ENCODE data around the gene C2CD3.
"Not testable (repeated sequence)": the region's sequence is repeated elsewhere in the genome, so short reads cannot be mapped to it uniquely, and the experiment has no call there.

The C2CD3 gene

DNA sequence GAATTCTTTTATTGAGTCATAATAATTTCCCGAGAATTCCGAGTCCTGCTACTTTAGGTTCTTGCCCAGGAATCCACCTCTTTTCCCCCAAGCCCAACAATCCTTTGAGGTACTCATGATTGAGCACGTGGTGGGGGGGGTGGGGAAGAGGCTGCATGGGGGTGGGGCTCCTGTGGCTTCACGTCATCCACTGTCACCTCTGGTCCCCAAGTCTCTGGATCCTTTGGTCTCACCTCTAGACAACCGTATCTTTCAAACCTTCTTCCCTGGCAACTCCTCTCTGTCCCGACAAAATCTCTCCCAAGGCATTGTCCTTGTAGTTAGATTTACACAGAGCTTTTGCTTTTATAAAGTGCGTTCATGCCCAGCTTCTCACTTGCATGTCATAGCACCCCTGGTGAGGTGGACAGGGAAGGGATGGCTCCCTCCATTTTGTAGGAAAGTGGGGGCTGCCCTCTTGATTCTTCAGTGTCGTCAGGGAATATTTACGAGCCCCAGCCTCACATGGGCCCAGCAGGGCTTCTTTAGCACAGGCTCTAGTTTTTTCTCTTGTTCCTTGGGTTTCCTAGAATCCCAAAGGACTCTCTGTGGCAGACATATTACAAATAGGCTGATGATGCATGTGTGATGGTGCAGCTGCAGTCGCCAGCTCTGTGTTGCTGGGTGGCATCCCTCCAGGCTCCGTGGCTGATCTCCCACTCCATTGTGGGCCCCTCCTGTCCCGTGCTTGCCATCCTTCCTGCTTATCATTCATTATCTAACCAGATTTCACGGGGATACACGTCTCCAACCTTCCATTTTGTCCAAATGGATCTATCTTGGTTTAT is 170.3 kb downstream of the C2CD3 start:
- no peak for DNase-seq

DNA sequence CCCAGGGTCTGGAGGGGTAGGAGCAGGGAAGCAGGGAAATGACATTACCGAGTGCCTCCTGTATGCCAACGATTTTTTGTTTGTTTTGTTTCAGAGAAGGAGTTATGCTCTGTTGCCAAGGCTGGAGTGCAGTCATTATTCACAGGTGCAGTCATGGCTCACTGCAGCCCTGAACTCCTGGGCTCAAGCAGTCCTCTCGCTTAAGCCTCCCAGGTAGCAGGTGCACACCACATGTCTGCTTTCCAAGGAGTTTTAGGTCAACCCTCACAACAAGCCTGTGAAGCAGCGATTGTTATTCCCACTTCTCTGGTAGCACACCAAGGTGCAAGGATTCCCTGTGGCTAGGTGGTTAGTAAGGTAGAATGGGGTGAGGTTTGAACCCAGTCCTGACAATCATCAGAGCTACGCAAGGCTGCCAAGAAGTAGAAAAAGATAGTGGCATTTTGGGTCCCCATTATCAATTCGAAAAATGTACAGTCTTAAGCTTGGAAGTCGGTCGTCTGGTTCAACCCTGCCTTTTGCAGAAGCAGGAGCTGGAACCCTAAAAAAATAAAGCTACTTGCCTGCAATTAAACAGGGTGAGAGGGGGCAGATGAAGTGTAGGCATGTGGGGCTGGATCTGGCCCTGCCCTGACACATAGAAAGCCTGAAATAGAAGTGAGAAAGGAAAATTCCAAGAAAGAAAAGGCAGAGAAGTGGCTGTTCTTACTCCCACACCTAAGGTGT is 171.1 kb downstream of the C2CD3 start:
- DNase-seq = peak; percentile 89 to 90

DNA sequence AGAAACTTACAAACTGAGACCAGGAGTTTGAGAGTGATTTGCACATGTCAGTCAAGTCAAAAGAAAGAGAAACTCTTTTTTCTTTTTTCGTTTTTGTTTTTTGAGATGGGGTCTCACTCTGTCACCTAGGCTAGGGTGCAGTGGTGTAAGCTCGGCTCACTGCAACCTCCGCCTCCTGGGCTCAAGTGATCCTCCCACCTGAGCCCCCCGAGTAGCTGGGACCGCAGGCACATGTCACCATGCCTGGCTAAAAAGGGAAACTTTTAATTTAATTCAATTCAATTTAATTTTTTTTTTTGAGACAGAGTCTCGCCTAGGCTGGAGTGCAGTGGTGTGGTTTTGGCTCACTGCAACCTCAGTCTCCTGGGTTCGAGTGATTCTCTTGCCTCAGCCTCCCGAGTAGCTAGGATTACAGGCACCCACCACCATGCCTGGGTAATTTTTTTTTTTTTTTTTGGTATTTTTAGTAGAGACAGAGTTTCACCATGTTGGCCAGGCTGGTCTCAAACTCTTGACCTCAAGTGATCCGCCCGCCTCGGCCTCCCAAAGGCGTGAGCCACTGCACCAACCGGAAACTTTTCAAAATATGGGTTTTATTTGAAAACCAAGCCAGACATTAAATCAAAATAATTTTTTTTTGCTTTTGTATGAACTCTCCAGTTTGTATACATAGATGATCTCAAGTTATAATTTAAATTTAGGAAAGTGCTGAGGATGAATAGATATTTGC is 171.8 kb downstream of the C2CD3 start:
- DNase-seq = no peak

DNA sequence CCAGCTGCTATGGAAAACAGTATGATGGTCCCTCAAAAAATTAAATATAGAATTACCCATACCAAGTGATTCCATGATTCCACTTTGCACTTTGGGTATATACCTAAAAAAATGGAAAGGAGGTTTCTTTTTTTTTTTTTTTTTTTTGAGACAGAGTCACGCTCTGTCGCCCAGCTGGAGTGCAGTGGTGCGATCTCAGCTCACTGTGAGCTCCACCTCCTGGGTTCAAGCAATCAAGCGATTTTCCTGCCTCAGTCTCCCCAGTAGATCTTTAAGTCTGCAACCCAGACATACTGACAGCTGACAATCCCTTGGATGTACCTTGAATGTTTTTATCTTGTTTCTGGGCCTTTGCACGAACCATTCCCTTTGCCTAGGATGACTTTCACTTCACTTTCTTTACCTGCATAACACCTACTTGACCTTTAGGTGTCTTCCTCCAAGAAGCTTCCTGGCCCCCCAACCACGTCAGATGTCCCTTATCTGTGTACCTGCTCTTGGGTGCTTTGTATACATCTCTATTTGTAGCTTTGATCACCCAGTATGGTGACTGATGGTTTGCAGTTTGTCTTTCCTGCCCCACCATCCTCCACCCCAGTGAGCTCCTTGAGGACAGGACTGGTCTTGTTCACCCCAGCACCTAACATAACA is 173.6 kb downstream of the C2CD3 start:
- DNase-seq = no peak

DNA sequence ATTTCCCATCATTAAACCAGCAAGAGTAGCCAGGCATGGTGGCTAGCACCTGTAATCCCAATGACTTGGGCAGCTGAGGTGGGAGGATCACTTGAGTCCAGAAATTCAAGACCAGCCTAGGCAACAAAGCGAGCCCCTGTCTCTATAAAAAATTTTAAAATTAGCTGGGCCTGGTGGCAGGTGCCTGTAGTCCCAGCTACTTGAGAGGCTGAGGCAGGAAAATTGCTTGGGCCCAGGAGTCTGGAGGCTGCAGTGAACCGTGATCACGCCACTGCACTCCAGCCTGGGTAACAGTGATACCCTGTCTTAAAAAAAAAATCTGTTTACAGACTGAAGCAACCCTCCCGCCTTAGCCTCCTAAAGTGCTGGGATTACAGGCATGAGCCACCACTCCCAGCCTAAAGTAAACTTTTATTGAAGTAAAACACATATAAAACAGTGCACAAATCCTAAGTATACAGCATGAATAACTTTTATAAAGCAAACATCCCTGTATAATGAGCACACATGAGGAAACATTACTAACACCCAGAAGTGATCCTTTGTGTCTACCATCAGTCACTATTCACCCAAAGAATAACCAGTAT is 174.5 kb downstream of the C2CD3 start:
- DNase-seq = no peak

DNA sequence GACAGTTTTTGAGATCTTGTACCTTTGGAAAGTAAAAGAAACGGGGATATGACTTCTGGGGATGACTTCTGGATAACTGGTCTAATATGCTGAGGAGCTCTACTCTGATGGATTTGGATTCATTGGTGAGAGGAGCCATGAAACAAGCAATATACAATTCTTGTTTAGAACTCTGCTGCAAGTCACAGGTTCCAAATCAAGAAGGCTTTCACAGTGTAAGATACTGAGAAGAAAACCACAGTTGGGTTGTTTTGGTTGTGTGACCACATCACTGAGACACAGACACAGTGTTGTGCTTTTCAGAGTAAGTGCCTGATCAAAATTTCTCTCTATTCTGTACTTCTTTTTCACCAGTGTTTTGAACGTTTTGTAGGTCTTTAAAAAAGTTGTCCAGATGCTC is 175.1 kb downstream of the C2CD3 start:
- no peak for DNase-seq

DNA sequence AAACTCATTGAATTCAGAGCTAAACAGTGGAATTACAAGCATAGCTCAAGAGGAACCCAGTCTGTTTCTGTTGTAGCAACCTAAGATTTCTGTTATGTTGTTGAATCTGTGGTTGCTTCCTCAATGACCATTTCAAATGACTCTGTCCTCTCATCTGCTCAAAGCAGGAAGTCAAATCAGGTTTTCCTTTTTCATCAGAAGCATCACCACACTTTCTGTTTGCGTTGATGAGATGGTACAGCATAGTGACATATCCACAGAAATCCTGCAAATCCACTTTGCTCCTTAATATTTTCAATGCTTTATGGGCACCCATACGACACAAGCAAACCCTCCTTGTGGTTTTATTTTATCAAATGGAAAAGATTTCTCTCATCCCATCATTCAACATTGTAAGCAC is 175.6 kb downstream of the C2CD3 start:
- DNase-seq = peak in 1 of 2 experiments; percentile 23

DNA sequence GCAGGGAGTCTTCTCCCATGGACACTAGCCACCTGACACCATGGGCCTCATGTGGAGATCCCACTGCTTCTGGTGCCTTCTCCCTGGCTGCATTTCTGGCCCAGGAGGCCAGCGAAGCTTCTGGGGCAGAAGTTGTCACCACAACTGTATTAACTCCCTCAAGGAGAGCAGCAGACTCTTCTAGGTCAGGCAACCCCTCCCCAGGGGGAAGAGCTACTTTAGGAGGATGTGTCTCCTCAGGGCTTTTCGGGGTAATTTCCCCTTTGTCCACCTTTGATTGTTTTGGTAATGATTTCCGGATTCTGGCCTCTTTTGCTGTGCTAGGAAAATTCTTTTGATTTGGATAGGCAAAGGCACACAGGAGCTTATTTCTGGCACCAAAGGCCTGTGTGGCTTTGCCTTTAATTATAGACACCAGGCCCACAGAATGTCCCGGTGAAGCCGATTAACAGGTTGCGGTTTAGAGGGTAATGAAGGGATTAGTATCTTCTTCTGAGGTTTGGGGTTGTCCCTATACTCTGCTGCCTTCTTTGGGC is 179.3 kb downstream of the C2CD3 start:
- DNase-seq = no peak

DNA sequence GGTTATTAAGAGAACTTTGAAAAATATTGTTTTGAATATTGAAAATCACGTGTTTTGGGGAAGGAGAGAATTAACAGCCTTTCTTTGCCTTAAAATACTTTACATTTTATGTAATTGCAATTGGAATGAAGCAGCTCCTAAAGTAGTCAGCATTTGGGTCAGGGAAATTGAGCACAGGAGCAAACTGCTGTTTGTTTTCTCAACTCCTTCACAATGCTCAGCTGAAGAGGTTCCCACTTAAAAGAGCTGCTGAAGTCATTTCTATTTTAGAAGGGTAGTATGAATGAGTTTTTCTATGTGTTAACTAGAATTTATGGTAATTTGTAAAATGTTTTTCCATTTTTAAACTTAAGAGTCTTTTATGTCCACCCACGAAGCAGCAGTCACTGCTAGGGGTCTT is 180.1 kb downstream of the C2CD3 start:
- no peak for DNase-seq

DNA sequence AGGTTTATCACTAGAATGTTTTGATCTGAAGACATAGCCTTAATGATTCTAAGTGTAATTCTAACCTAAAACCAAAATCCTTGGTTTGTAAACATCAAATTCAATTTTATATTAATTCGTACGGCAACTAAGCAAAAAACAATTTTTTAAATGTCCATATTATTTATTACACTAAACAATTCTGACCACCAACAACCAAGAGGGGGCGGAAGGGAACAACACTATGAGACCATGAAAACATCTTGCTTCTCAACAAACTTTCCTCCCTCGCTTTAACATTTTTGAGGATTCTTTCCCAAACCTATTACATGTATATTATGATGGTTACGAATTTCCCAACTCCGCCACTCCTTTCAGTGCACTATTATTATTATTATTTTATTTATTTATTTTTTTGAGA is 181.6 kb downstream of the C2CD3 start:
- DNase-seq = no peak

DNA sequence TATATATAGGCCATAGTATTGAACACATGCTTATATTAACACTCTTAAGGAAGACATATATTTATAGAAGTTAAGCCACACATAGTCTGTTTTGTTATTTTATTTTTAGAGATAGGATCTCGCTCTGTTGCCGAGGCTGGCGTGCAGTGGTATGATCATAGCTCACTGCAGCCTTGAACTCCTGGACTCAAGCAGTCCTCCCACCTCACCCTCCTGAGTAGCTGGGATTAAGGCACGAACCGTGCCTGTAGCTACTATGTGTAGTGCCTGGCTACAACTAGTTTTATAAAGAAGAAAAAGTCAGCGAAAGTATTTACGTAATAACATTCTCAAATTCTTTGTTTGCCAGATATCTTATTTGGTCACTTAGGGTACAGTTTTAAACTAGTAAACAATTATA is 182.6 kb downstream of the C2CD3 start:
- no peak for DNase-seq

DNA sequence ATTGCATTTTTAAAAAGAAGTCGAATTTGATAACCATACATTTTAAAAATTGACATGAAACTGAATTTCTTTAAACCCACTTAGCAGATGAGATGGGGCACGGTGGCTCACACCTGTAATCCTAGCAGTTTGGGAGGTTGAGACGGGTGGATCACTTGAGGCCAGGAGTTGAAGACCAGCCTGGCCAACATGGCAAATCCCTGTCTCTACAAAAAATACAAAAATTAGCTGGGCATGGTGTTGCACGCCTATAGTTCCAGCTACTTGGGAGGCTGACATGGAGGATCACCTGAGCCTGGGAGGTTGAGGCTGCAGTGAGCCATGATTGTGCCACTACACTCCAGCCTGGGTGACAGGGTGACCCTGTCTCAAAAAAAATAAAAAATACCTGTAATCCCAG is 185.1 kb downstream of the C2CD3 start:
- DNase-seq = not testable (repeated sequence)

DNA sequence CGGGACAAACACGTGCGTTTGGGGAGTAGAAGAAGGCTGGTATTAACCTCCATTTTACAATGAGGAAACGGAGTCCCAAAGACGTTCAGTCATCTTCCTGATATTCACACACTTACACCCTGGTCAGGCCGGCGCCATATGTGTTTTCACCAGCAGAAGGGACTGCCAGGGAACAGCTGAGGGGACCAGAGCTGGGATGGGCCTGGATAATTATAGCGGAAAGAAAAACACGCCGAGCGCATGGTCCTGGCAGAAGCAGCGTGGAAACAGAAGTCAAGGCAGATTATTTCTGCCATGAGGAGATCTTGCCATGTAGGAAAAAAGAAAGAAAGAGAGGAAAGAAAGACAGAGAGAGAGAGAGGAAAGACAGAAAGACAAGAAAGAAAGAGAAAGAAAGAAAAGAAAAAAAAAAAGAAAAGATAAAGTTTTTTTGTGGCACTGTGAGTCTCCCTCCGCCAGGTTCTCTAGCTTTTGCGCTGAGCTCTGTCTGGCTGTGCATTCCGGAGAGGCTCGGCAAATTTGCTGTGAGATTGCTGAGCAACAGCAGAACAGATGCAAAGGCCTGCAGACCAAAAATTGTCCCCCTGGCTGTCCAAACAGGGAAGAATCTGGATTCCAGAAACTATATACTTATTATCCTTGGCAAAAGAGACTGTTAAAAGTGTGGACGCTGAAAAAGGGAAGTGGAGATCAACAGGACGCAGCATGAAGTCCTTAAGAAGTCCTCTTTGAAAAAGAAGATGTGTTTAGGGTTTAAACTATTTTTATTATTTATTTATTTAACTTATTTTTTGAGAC is 186.9 kb downstream of the C2CD3 start:
- DNase-seq = peak; percentile 39 to 79

DNA sequence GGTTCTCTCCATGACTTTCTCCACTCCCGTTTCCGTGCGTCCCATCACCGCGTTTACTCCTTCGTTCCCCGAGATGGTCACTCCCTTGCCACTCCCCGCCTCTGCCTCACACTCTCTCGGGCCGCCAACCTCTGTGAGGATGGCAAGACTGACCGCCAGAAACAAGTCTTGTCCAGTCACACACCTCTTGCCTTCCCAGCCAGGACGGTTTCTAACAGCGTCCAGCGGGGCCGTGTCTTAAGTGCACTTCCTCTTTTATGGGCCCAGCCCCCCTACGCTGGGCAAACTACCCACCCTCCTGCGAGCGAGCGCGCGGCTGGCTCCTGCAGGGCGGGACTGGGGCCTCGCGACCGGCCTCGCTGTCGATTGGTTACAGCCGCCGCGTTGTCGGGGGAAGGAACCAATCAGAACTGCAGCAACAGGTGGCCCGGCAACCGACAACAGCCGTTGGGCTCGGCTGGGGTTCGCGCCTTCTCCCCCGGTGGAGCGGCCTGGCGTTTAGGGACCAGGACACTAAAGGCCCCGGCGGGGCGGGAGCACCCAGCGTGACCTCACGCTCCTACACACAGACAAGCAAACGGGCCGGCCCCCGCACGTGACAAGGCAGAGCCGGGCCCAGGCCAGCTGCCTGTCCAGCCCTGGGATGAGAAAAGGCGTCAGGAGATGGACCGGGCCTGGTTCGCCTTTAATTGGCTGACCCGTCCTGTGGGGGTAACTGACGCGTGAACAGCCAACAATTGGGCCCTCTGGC is 187.6 kb downstream of the C2CD3 start:
- DNase-seq = peak; percentile 99

DNA sequence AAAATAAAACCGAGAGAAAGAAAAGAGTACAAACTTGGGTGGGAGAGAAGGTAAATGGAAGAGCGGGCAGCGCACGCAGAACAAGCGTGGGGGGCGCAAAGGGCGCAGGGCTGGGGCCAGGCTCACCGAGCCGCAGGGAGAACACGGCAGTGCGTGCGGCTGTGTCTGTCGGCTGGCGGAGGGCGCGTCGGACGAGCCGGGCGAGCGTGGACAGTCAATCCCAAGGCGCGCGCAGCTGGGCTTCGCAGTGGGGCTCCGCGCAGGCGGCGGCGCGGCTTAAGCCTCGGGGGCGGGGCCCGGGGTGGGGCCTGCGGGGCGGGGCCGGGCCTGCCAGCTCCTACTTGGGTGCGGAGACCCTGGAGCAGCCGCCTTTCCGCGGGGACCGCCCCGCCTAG is 188.2 kb downstream of the C2CD3 start, which contains the start of gene UCP2:
Gene UCP2 (minus strand): TSS at position 249 of the 395 bp plus-strand sequence. CDS start 4,465 bp downstream, outside the sequence.
- peak; percentile 91 to 95 for DNase-seq

DNA sequence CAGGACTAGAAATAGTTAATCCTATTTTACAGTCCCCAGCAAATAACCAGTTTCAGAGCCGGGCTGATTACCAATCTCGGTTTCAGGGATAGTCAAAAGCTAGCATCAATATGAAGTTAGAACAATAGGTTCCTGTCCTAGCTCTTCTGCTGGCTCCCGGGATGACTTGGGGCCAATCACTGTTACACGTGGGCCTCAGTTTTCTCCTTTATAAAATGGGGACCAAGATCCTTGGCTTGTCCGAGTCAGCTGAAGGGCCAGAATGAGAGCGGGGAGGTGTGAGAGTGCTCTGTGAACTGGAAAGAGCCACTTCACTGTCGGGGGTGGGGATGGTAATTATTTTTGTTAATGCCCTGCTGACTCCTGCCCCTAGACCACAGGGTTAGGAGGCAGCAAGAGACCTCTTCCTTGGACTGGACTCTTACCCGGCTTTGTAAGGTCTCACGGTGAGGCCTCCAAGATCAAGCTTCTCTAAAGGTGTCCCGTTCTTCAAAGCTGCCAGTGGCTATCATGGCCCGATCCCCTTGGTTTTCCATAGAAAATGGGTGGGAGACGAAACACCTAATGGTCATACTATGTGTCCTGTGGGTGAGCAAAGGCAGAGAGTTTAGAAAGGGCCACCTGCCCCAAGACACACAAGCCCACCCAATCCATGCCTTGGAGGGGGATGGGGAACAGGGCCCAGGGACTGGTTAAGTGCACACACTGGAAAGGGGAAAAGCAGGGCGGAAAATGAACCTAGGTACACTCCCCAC is 189.6 kb downstream of the C2CD3 start:
- no peak for DNase-seq

DNA sequence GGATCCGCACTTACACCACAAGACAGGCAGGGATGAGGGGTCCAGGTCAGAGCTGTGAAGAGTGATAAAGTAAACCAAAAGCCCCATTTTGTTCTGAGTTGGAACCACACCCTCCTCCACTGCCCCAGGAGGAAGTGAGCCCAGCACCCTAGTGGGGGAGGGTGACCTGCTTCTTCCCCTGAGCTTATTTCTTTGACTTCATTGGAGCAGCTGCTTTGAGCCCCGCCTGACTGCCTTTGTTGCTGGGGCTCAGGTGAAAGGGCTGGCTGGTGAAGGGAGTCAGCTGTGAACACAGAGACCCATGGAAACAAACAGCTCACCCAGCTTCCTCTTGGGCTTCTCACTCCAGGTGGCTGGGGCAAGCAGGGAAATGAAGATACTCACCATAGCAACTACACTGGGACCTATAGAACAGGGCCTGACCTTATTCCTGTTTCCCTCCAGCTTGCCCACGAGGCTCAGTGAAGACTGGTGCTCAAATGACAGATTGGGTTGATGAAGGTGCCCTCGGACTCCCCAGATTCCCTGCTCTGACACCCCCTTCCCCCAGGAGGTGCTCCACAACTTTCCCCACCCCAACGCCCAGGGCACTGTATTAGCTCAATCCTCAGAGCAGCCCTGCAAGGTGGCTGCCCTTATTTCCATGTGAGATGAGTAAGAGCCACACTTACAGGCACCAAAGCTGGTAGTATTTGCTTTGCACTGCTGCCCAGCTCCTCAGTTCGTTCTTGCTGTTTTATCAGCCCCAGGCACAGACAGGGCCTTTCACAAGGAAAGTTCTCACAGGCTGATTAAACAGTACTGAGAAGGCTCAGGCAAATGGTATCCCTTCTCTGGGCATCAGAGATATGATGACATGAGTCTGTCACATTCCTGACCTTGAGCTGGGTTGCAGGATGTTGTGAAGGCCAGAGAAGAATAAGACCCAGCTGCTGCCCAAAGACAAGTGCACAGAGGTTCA is 190.5 kb downstream of the C2CD3 start:
- peak; percentile 94 for DNase-seq

DNA sequence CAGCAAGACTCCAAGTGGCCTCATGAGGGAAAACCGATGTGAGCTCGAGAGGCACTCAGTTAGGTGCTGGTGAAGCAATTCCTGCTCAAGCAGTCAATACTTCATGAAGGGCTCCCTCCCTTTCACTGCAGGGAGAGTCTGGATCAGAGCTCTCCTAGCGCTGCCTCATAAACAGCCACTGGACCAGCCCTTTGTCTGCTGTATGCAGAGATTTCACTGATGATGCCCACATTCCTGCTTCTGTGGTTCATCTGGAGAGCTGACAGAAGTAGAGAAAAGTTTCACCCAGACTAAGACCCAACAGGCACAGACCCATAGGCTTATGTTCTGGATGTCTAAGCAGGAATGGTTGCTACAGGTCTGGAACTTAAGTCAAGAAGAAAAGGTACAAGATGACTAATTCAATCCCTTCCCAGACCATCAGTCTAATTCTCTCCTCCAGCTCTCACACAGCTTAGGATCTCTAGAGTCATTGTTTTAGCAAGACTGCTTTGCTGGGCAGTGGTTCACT is 192.2 kb downstream of the C2CD3 start:
- DNase-seq = no peak

Data from SHP77 (cell line).